Fibroblast of the aortic adventitia (primary cell): ENCODE data around the gene KIF5B. TPM values are rescaled to one million over a fixed set of nuclear protein-coding genes. Genes with fewer than 3 reads are reported as not detected.
A peak's percentile ranks its signal among the peaks of the same experiment; 100 is the strongest.
"Not testable (repeated sequence)": the region's sequence is repeated elsewhere in the genome, so short reads cannot be mapped to it uniquely, and the experiment has no call there.

Experiments used
- DNase-seq: peaks from one replicate; pipeline ENCODE4 v3.0.0-alpha.2; 2010; ENCODE audit warnings: low read depth
- H3K4me3 ChIP-seq: 2 replicates; pipeline ENCODE4 v1.5.1; 2011; ENCODE audit warnings: low read depth, mild to moderate bottlenecking, control low read depth, low read length, moderate library complexity
- total RNA-seq: library from RNA; depleted of rRNA; stranded (reverse); fragments of >200 nt; gene quantifications from 2 replicates; pipeline ENCODE4 v1.2.3, GENCODE V29; 2012; ENCODE audit warnings: low replicate concordance
- TF ChIP-seq, protein P1 (sequence below): IDR thresholded peaks from 2 replicates; pipeline ENCODE4 v1.5.1; 2011; ENCODE audit warnings: mild to moderate bottlenecking, low read length, control low read depth, inconsistent platforms; ENCODE audit not compliant: insufficient read depth

KIF5B gene
- total RNA-seq, 1 donor = 169 TPM

DNA sequence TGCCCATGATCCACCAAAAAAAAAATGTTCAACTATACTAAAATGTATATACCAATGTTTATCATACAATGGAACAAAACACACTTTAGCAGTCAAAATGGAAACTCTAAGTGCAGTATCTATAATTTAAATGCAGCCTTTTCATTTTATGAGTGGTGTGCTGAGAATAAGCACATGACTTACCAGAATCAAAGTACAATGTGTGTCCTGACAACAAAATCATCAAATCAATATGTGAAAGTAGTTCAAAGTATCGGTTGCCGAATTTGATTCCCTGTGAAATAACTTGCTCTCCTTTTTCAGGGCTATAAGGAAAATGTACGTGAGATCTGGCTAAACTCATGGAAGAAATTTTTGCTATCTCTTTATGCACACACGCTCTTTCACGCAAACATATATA lies 16.9 kb upstream of the KIF5B start:
- TF ChIP-seq, protein P1, sequence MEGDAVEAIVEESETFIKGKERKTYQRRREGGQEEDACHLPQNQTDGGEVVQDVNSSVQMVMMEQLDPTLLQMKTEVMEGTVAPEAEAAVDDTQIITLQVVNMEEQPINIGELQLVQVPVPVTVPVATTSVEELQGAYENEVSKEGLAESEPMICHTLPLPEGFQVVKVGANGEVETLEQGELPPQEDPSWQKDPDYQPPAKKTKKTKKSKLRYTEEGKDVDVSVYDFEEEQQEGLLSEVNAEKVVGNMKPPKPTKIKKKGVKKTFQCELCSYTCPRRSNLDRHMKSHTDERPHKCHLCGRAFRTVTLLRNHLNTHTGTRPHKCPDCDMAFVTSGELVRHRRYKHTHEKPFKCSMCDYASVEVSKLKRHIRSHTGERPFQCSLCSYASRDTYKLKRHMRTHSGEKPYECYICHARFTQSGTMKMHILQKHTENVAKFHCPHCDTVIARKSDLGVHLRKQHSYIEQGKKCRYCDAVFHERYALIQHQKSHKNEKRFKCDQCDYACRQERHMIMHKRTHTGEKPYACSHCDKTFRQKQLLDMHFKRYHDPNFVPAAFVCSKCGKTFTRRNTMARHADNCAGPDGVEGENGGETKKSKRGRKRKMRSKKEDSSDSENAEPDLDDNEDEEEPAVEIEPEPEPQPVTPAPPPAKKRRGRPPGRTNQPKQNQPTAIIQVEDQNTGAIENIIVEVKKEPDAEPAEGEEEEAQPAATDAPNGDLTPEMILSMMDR = no peak
- no peak for DNase-seq
- H3K4me3 ChIP-seq = no peak overlapping the region

DNA sequence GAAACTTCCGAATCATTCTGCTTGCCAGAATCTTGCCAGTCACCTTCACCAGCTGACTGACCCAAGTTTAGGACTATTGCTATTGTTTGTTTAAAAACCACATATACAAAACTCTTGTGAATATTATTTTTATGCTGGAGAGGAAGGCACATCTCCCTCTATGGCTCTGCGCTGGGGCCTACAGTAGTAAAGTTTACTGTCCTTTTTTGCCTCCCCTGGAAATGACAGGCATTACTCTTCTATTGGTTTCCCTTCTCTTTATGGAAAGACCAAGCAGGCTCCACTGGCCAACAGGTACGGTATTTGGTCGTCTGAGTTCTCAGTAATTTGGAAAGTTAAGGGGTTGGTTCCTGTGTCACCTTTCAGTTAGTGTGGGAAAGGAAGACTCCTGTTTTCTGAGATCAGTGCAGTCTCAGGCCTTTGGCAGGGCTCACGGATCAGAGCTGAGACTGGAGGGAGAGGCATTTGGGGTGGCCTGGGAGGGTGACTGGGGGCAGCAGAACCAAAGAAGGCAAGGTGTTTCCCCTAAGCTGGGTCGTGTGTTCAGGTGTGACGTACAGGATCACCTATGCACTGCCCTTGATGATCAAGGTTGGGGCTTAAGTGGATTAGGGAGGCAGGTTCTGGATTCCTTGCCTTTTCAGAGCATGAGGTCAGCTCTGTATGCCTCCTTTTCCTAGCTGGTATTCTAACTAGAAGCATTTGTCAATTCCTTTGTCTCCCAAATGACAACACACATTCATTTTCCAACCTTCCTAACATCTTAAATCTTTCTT lies 16.0 kb upstream of the KIF5B start:
- no peak for DNase-seq
- TF ChIP-seq, protein P1 = no peak
- no peak overlapping the region for H3K4me3 ChIP-seq

DNA sequence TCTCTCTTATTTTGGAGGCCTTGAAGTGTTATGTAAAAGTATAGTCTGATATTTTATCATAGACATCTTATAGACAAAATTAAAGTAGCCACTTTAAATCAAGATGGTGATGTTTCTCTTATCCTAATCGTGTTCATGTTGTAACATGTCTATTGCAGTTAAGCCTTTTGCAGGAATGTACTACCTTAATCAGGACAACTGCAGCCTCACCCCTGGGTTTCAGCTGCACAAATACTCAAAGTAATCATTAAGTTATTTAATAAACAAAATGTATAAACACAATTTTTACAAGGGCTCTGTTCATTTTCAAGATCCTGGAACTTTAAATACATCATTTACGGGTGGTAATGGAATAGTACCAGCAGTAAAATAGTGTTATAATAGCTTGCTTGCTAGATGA lies 14.4 kb upstream of the KIF5B start:
- DNase-seq = no peak
- TF ChIP-seq, protein P1 = no peak
- no peak overlapping the region for H3K4me3 ChIP-seq

DNA sequence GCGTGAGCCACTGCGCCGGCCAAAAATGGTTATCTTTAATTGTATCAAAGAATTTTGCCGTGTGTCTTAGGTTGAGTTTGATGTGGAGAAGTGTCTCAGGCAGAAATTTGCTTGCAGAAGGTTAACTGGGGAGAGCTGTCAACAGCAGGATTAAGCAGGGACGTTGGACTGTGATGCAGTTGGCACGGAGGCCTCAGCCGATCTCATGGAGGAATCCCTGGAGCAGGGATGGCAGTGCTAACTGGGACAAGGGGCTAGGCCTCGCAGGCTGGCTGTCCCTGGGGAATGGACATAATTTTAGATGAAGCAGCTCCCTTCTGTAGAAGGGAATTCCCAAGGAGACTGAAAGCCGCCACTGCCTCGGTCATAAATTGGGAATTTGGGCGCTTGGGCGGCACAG lies 12.3 kb upstream of the KIF5B start:
- TF ChIP-seq, protein P1 = no peak
- DNase-seq = no peak
- no peak overlapping the region for H3K4me3 ChIP-seq

DNA sequence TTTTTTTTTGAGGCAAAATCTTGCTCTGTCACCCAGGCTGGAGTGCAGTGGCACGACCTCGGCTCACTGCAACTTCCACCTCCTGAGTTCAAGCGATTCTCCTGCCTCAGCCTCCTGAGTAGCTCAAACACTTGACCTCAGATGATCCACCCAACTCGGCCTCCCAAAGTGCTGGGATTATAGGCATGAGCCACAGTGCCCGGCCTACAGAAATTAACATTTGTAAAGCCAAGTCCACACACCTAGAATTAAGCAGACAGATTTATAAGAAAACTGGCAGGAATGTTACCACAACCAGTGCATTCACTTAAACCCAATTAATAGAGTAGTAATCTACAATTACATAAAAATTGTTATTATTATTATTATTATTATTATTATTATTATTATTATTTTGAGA lies 11.7 kb upstream of the KIF5B start:
- not testable (repeated sequence) for DNase-seq, H3K4me3 ChIP-seq

DNA sequence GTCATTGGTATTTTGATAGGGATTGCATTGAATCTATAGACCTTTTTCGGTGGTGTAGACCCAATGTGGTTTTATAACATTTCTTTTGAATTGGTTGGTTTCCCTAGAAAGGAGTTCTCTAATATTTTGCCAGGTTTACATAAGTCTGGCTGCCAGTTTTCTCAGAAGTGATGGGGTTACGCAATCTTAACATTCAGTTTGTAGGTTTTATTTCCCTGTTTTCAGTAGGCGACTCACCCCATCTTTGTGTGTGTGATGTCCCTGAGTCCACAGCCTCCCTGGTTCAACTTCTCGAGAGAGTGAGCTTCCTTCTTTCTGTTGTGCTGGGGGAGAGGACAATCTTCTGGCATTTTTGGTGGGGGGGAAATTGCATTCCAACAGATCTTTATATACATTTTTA lies 9.6 kb upstream of the KIF5B start:
- no peak overlapping the region for H3K4me3 ChIP-seq
- peak; percentile 76 for DNase-seq
- TF ChIP-seq, protein P1 = no peak

DNA sequence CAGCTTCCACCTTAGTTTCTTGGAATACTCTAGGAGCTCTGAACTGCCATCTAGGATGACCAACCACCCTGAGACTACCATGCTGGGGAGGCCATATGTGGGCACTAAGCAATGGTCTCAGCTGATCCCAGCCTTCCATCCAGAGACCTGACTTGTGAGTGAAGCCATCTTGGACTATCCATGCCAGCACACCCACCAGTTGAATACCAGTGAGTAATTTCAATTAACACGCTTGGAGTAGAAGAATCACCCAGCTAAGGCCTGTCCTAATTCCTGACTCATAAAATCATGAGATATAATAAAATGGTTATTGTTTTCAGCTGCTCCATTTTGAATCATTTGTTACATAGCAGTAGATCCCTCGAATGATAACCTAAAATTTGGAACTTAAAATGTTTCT lies 5.2 kb upstream of the KIF5B start:
- no peak for DNase-seq
- H3K4me3 ChIP-seq = no peak overlapping the region
- TF ChIP-seq, protein P1 = no peak
